HG03558 (cell line): Measurements from ENCODE around the gene KCTD1.

Experiments used
- ATAC-seq: cut with Tn5 transposase; IDR thresholded peaks from one replicate; pipeline ENCODE4 v1.9.1; 2021; ENCODE audit warnings: moderate number of reproducible peaks; ENCODE audit not compliant: unreplicated experiment; ENCODE audit errors: extremely low read depth

Gene KCTD1

DNA sequence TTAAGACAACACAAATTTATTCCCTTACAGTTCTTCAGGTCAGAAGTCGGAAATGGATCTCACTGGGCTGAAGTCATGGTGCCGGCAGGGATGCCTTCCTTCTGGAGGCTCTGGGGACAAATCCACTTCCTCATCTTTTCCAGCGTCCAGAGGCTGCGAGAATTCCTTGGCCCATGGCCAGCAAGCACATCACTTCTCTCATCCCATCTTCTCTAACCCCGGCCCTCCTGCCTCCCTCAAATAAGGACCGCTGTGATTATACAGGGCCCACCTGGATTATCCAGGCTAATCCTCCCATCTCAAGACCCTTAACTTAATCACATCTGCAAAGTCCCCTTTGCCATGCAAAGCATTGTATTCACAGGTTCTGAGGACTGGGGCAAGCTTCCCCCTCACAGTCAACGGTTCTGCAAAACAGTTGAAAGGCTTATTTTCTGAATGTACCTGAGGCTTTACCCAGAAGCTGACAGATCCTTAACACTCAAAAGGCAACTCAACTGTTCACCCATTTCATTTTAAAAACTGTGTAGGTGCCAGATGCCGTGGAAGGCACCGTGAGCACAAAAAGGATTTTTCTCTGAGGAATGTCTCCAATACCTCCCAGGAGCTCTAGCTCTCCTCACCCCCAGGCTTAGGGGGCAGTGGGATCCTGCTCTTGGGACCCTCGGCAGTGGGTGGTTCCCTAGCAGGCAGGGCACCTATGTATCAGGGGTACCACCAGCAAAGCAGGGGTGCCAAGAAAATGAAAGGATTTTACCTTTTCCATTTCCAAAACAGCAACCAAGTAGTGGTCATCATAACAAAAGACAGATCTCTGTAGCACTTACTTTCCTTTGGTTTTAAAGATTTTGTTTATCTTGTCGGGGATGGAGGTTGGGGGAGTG lies 84.0 kb downstream of the KCTD1 start:
- ATAC-seq, result no peak

DNA sequence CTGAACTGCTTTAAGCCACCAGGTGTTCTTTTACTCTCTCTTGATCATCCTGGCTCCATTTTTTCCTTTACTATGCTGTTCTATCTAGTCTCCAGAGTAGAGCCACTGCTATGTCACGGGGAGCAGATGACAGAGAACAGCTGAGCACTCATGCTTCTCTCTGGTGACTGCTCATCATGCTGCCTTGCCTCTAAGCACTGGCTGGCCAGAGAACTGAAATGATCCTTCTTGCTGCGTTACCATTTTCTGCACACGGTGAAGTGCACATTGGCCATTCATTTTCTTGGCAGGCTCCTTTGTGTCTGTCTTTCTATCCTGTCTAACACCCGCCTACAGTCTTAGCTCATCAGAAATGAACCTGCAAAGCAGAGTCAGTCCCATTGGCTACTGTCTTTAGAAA lies 86.0 kb downstream of the KCTD1 start:
- no peak for ATAC-seq

DNA sequence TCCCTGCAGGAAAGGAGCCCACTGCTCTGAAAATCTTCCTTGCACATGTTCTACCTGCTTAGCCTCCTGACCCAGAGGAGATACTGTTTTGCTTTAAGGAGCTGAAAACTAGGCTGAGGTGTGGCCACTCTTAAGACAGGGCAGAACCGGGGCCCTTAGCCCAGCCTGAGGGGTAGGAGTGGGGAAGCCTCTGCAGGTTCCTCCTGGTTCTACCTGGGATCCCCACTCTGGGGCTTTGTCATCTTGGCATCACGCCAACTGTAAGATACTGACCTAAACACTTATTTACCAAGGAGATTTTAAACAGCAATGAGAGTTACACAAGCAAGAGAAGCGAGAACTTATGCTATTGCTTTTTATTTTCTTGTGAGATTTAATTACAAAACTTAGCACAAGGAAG lies 86.9 kb downstream of the KCTD1 start:
- no peak for ATAC-seq

DNA sequence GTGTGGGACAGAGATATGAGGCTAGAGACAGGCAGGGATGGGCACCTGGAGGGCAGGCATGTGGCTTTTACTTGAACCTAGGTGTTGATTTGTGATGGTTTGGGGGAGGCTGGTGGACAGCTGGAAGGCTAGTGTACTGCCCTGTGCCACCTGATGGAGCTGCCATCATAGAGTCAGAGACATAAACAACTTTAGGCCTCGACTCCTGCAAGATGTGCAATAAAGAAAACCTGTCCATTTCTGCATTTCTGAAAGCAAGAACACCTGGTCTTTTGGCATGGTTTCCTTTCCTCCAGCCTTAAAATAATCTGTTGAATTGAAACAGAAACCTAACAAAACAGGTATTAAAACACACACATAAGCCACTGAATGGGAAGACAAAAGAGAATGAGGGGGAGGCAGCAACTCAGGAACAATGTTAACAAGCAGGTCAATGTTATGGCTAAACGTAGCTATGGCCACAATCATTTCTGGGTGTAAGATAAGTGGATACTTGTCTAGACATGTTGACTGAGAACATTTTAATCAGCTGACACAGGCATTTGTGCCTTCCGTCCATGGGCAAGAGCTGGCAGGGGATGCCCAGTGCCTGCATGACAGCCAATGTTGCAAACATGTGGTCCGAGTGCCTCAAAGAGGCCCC lies 87.8 kb downstream of the KCTD1 start:
- ATAC-seq, result peak; percentile 72

DNA sequence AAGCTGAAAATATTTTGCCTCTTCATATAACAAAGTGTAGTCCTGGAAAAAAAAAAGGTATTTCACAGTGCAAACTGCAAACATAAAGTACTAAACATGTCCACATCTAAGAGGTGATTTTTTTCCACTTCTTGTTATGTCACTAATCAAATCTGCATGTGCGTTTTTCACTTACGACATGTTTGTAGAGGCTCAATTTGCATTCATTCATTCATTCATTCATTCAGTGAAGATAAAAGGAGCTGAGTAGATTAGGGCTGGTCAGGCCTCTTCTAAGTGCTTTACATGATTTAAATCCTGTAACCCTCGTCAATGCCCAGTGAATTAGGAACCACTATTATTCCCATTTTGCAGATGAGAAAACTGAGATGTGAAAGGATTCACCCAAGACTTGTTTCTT lies 88.5 kb downstream of the KCTD1 start:
- no peak for ATAC-seq

DNA sequence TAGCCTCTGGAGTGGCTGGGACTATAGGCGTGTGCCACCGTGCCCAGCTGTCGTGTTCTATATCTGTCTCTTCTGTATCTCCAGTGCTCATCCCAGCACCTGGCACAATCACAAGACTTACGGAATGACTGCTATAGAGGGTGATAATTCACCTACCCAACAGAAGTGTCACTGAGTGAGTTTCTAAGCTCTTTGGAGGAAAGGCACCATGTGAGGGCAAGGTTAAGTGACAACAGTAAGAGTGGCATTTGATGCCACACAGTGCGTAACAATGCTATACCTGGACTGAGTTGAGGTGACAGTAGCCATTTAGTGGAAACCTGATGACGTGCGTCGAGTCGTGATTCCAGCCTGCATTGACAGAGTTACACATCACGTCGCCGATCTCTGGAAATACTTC lies 89.0 kb downstream of the KCTD1 start:
- no peak for ATAC-seq

DNA sequence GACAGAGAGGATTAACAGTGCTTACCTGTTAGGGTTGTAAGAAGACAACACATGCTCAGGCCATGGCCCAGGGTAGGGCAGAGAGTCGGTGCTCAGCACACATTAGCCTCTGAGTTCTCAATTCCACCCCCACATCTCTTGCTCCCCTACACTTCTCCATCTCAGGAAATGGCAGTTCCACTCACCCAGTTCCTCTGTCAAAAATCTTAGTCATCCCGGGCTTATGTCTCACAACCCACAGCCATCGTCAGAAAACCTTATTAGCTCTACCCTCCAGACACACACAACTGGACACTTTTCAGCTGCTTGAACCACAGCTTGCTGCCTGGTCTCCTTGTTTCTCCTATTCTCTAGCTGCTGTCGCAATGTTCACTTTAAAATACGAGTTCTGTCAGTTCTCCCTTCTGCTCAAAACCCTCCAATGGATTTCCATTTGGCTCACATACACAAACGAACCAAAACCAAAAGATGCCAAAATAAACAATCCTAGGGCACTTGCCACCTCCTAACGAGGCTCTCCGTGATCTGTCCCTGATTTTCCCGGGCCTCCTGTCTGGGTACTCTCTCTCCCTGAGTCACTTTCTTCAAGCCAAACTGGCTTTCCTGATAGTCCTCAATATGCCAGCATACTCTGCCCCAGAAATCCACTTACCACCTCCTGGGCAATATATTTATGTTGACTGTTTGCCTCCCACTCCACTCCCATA lies 89.7 kb downstream of the KCTD1 start:
- no peak for ATAC-seq

DNA sequence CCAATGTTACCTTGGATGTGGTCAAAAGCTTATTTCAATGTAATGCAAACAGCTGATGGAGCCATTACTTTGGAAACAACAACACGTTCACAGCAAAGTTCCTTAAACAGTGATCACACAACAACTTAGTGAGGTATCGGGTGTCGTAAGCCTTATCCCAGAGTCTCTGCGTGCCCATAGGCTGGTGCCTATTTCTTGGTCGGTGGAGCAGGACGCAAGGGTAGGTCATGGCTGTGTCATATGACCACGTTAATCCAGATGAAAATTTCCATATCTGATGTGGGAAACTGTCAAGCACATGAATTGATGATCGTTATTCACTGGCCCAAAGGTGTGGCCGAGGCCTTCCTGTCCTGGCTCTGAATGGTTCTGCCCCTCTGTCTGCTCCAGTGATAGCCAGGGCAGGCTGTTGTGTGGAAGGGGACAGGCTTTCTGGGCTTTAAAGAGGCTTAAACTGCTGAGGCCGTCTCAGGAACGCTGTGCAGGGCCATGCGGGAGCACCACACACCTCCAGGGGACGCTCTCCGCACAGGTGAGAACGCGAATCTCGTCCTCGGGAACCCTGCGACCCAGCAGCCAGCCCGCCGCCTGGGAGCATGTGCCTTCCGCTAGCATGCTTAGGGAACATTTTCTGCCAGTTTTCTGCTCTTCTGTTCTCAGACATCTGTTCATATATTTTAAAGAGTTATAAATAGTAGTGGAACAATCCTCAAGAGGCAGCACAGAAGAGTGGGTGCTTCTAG lies 90.6 kb downstream of the KCTD1 start:
- no peak for ATAC-seq

DNA sequence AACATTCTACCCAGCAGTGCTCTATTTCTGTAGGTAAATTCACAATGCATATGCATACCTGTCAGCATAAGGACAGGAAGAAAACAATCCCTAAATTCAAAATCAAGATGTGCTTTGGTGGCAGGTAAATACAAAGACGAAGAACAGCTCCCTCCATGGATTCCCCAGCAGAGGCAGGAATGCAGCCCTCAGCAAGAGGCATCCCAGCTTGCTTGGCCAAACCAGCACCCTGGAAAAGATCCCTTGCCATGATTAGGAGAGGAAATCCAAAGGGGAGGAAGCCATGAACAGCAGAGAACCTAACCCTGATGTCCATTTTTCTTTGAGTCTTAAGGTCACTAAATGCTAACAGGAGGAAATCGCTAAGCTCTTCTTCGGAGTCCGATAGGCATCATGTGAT lies 91.2 kb downstream of the KCTD1 start:
- ATAC-seq, result no peak

DNA sequence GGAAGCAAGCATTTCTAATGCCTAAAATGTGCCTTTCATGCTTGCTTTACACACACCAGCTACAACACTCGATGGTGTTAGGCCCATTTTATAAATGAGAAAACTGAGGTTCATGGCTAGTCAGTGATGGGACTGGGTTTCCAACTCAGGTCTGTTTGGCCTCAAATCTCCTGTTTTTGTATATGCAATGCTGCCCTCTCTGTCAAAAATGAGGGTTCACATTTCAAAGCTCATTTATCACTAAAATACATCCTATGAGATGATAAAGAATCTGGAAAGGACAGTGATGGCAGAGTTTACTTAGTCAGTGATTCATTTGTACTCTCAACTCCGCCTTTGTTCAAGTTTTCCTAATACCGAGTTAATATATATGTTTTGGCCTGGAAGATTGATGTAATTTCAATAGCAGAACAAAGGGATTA lies 92.3 kb downstream of the KCTD1 start:
- ATAC-seq, result no peak

DNA sequence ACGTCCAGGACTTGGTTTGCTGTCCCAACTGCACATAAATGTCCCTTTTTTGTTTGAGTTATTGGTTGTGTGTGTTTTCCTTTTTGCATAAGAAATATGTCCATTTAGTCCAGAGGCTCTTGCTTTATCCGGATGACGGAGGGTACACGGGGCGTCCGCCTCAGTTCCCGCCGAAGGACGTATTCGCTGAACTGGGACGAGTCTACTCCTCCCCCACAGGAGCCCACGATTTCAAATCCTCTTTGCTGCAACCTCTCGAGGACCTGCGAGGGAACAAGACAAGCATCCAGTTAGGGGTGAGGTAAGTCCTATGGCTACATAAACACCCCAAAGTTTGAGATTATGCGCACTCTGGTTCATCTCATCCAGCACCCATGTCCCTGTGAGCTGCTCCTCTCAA lies 92.7 kb downstream of the KCTD1 start:
- no peak for ATAC-seq

DNA sequence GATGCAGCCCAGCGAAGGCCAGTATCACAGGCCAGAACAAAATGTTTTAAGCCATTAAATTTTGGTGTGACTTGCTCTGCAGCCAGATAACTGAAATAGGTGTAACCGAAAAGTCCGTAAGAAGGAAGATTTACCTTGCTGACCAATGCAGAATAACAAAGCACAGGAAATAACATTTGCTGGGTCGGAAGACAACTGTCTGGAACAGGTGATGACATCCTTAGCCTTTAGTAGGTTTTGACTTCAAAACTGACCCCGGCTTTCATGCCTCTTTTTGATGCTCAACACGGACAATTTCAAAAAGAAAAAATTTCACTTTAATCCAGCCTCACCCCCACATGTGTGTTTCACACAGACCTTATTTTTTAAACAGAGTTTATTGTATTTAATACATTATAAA lies 93.7 kb downstream of the KCTD1 start:
- no peak for ATAC-seq

DNA sequence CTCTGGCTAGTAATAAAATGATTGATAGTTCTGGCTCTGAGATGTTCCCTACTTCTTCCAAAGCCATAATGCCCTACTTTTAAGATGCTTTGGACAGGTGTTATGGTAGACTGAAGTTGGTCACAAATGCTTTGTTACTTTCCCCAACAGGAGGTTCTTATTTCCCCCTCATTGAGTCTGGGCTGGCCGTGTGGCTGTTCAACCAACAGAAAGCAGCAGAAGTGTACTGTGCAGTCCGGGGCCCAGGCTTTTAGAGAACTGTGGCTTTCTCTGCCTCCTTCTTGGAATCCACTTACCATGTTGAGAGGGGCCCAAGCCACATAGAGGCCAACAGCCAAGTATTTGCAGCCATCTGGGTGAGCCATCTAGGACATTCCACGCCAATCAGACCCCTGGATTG lies 94.2 kb downstream of the KCTD1 start:
- no peak for ATAC-seq

DNA sequence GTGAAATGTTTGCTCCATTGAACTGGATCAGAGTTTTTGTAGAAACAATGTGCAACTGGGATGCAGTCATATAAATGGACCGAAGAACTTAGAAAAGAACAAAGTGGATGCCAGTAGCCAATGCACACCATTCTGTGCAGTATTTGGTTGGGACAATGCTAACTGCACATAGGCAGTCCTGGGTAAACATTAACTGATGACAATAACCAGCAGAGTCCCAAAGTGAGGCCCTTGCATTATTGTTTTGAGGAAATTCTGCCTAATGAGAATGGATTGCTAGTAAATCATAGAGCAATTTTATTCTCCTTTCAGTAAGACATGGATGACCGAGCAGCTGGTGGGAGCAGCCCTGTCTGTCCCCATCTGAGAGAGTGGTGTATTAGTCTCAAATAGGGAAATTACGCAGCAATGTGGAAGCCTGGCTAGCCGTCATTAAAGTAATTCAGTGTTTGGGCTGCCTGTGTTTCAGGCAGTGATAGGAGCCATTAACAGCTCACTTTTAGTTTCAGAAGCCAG lies 94.9 kb downstream of the KCTD1 start:
- peak; percentile 38 for ATAC-seq

DNA sequence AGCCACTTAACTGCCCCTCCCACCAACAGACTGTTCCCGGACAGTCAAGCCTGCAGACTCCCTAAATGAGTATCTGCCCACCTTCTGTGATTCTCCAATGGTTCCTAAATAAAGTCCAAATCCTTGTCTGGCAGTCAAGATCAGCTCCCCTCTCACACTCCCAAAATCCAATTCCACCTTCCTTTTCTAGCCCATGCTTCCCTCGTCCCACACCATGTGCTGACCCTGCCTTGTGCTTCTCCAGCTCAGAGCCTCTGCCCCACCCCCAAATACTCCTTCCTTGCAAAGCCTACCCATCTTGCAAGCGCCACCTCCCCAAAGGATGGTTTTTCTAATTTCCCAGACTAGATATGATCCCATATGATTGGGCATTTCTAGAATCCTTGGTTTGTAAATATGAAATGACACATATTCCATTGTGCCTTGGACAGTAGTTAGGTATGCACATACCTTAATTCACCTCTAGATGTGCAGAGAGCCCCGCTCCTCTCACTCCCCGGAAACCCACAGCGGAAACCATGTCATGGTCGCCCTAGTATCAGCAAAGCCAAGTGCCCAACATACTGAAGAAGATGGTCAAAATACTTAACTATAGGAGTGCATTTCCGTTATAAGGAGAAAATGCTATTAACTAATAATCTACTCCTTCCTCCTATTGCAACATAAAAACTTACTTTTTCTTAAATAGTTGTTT lies 97.2 kb downstream of the KCTD1 start:
- ATAC-seq, result no peak

DNA sequence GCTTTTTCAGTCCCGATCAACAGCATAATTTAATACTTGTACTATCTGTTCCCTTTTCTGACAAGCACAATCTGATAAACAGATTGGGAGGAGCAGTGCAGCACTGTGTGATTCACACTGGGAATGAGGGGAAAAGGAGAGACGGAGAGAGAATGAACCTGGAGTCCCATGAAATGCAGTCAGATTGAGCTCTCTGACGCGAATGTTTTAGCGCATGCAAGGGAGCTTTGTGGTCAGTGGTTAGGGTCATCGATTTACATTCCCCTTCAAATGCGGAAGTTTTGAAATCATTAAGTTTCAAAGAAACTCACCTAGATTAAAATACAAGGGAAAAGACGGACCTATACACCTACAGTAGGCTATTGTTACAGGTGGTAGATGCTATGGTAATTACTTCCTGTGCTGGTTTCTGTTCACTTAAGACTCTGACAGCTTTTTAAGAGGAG lies 99.6 kb downstream of the KCTD1 start:
- ATAC-seq, result no peak

DNA sequence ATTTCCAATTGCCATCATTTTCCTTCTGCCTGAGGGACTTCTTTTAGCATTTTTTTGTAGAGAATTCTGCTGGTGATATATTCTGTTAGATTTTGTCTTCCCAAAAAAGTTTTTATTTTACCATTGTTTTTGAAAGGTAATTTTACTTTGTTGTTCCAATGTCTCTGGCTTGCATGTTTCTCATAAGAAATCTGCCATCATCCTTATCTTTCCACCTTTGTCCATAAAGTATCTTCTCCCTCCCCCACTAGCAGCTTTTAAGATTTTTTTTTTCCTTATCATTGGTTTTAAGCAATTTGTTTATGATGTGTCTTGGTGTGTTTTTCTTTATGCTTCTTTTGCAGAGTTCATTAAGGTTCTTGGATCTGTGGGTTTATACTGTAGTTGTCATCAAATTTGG lies 104.5 kb downstream of the KCTD1 start:
- no peak for ATAC-seq

DNA sequence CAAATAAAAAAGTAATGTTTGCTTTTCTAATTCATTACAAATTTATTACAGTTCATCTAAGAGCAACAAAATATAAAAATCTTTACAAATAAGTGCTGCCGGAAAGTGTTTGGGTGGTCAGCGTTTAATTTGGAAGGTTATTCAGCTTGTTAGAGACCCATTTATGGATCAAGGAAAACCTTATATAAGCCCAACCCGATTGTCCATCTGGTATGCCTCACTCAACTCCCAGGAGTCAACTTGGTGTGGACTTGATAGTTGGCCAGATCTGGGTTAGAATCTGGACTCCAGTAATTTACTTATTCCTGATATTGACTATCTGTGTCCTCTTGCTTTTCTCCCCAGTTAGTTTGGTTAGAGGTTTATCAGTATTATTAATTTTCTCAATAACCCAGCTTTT lies 106.2 kb downstream of the KCTD1 start:
- ATAC-seq, result no peak

DNA sequence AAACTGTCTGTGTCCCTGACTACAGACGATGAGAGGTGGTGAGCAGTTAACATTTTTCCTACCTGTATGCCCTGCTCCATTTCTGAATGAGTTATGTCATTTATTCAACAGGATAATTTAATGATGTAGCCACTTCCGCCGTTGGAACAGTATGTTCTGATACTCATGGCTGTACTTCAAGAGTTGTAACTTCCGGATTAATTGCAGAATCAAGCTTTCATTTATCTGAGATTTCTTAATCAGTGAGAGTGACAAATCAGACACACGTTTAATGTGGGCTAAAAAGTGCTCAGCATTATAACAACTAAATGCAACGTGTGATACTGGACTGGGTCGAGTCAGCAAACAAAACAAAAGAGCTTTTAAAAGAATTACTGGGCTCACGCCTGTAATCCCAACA lies 107.7 kb downstream of the KCTD1 start:
- no peak for ATAC-seq

DNA sequence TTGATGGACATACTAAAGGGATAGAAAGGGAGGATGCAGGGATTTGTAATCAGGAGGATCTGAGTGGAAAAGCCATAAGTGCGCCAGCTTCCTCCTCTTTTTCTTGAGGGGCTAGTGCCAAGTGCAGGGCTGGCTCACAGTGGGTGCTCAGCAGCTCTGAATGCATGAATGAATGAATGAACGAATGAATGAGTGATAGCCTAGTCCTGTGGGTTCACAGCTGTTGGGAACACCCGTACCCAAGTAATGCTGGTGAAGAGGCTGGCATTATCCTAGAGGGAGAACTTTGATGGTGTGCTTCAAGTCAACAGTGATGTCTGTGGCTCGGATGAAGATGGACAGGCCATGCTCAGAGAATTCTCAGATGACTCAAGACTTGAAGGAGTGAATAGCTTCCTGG lies 108.8 kb downstream of the KCTD1 start:
- no peak for ATAC-seq
